BE2C (cell line): ENCODE data around the gene CTNNBL1.

ENCODE experiments used
- DNase-seq: peaks from one replicate; pipeline ENCODE4 v3.0.0-alpha.2; 2020
- H3K27me3 ChIP-seq: fragments of 250-450 bp; sonication (Bioruptor Pico); 2 replicates; pipeline ENCODE4 v1.5.1; 2020; ENCODE audit warnings: mild to moderate bottlenecking
- H3K36me3 ChIP-seq: fragments of 250-450 bp; sonication (Bioruptor Pico); 2 replicates; pipeline ENCODE4 v1.5.1; 2020; ENCODE audit warnings: mild to moderate bottlenecking
- H3K4me1 ChIP-seq: fragments of 250-450 bp; sonication (Bioruptor Pico); 2 replicates; pipeline ENCODE4 v1.5.1; 2020
- H3K4me3 ChIP-seq: 2 replicates; pipeline ENCODE4 v1.5.1; 2011; ENCODE audit warnings: low read depth, low read length
- H3K9me3 ChIP-seq: fragments of 250-450 bp; sonication (Bioruptor Pico); 2 replicates; pipeline ENCODE4 v1.5.1; 2020
- TF ChIP-seq, protein P1 (sequence below): IDR thresholded peaks from 2 replicates; pipeline ENCODE4 v1.5.1; 2012; ENCODE audit warnings: mild to moderate bottlenecking, low read depth, low read length

Gene CTNNBL1

DNA sequence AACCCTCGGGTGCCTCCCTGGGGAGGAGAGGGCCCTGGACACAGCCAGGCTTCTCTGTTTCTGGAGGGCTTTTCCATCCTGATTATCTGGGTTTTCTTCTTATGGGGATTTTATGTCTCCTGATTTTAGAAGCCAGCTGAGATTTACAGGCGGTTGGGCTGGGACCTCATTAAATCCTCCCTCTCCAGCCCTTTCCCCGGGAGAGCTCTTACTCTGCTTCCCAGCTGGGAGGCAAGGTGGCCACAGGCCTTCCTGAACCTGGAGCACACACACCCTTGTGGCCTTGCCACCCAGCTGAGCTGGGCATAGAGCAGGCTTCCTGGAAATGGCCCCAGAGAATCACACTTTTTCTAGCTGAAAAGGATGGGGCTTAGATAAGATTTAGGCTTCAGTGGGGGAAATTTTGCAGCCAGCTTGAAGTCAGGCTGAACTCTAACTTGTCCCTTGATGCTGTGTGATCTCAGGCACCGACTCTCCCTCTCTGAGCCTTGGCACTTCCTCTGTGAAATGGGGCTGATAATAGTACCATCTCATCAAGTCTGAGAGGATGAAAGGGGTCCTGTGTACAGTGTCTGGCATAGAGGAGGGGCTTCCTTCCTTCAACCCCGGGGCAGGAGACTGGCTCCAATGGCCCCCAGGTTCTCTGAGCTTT, 225.7 kb downstream of the CTNNBL1 start:
- Histone ChIP-seq H3K4me1 (peaks cover 31% of the 10 kb centered on the region), H3K4me3 (no peak overlapping the region), H3K27me3 (no peaks in the 10 kb centered on the region), H3K9me3 (no peaks in the 10 kb centered on the region), H3K36me3 (no peaks in the 10 kb centered on the region)
- DNase-seq: no peak
- TF ChIP-seq, protein P1, sequence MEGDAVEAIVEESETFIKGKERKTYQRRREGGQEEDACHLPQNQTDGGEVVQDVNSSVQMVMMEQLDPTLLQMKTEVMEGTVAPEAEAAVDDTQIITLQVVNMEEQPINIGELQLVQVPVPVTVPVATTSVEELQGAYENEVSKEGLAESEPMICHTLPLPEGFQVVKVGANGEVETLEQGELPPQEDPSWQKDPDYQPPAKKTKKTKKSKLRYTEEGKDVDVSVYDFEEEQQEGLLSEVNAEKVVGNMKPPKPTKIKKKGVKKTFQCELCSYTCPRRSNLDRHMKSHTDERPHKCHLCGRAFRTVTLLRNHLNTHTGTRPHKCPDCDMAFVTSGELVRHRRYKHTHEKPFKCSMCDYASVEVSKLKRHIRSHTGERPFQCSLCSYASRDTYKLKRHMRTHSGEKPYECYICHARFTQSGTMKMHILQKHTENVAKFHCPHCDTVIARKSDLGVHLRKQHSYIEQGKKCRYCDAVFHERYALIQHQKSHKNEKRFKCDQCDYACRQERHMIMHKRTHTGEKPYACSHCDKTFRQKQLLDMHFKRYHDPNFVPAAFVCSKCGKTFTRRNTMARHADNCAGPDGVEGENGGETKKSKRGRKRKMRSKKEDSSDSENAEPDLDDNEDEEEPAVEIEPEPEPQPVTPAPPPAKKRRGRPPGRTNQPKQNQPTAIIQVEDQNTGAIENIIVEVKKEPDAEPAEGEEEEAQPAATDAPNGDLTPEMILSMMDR: no peak

DNA sequence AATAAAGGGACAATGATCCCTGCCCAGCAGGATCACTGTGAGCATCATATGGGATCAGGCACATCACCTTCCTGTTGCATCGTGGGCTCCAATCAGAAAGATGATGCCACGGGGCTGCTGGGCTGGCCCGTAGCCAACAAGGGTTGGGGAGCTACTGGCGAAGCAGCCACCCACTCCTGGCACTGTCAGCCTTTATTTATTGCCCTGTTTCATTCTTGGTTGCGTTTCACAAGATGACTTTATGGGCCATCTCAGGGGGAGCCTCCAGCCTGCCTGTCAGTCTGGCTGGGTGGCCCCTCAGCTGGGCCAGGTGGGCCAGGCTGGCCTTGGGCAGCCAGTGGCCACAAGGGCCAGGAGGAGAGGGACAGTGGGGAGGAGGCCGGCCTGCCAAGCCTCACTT, 226.4 kb downstream of the CTNNBL1 start:
- Histone ChIP-seq H3K4me1 (peaks cover 23% of the 10 kb centered on the region), H3K36me3 (no peaks in the 10 kb centered on the region), H3K4me3 (no peak overlapping the region), H3K9me3 (no peaks in the 10 kb centered on the region), H3K27me3 (no peaks in the 10 kb centered on the region)
- DNase-seq: no peak
- TF ChIP-seq, protein P1: no peak

GRCh38 chr20:37920679-37921322, 227.0 kb downstream of the CTNNBL1 start:
- Histone ChIP-seq H3K4me1 (peaks cover 22% of the 10 kb centered on the region), H3K9me3 (no peaks in the 10 kb centered on the region), H3K36me3 (no peaks in the 10 kb centered on the region), H3K4me3 (no peak overlapping the region), H3K27me3 (no peaks in the 10 kb centered on the region)
- peak; percentile 56 for DNase-seq
- TF ChIP-seq, protein P1: no peak

DNA sequence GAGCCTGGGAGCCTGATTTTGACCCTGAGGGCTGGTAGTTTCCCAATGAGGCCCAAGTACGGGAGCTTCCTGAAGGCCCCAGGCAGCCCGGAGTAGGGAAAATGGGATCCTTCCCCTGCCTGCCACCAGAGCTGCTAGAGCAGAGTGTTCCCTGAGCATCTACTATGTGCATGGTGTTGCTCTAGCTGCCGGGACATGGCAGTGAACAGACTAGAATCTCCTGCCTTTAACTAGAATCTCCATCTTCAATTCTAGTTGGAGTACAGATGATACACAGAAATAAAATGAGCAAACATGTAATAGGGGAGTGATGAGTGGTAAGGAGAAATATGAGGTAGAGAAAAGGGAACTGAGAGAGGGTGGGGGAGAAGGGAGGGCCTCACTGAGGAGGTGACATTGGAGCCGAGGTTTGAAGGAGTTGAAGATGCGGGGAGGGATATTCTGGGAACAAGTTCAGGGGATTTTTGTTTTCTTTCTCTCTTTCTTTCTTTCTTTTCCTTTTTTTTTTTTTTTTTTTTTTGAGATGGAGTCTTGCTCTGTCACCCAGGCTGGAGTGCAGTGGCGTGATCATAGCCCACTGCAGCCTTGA, 227.6 kb downstream of the CTNNBL1 start:
- peaks cover 15% of the 10 kb centered on the region for H3K4me1 ChIP-seq
- H3K27me3 ChIP-seq: no peaks in the 10 kb centered on the region
- H3K4me3 ChIP-seq: no peak overlapping the region
- no peak for DNase-seq
- no peaks in the 10 kb centered on the region for H3K9me3 ChIP-seq
- TF ChIP-seq, protein P1: no peak
- no peaks in the 10 kb centered on the region for H3K36me3 ChIP-seq
